ENCODE results near the gene ZNF816.
"Not testable (repeated sequence)": the region's sequence is repeated elsewhere in the genome, so short reads cannot be mapped to it uniquely, and the experiment has no call there.

ZNF816 gene

DNA sequence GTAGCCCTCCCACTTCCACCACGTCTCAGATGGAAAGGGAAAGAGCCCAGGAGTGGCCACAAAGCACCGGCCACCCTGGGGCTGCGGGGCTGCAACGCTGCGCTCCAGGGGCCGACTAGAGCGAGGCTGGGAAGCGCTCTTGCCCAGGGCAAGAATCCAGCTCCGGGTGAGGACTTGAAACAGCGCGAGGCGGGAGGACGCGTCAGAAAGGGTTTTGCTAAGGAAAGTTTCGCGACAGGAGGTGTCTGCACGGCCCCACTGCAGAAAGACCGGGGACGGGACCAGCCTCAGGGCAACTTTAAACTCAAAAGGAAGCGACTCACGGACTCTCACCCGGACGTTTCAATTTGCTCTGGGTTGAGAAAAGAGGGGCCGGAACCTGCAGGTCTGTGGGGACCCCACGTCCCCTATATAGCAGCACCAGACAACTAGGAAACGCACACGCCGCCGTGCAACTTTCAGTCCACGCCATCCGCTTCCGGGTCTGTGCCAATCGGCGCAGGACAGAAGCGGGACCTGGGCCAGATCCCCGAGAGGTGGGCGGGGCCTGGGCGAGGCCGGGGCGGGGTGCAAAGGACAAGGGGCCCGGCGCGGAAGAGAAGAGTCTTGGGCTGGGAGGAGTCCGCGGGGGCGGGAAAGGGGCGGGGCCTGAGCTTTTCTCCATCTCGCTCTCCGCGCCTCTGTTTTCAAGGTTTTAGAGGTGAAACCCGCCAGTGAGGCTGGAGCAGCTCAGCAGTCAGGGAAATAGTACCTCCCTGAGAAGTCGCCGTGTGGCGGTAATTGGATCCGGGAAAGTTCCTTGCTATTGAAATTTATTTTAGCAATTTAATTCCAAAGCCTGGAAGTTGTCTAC is at the start of gene ZNF816:
TSS of gene ZNF816 (minus strand) at position 488 of the 853 bp plus-strand sequence. CDS start 6,792 bp downstream, outside the sequence.
- peak; percentile 85 for DNase-seq

DNA sequence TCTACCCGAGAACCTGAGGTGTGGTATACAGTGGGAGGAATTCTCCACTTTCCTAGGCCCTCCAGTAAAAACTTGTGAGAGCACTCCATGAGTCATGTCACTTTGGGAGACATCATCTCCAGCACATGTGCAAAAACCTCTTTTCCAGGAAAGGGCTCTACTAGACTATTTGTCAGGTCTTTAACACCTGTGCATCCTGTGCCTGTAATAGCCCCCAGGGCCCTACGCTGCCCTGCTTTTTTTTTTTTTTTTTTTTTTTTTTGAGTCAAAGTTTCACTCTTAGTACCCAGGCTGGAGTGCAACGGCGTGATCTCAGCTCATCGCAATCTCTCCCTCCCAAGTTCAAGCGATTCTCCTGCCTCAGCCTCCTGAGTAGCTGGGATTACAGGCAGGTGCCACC is 49.3 kb upstream of the ZNF816 start:
- no peak for DNase-seq

DNA sequence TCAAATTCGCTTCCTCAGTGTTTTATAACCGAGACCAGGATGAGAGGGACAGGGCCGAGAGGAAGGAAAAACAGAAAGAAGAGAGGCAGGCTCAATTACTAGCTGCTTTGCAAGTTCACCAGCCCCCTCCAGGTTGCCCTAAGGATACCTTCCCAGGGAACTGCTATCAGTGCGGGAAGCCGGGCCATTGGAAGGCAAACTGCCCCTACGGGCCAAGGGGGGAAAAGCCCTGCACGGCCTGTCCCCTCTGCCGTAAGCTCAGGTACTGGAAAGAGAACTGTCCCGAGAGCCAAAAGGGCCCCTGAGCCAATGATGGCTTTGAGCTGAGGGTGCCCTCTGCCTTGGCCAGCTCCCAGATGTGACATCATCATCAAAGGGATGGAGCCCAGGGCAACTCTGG is 47.8 kb upstream of the ZNF816 start:
- DNase-seq, result no peak

DNA sequence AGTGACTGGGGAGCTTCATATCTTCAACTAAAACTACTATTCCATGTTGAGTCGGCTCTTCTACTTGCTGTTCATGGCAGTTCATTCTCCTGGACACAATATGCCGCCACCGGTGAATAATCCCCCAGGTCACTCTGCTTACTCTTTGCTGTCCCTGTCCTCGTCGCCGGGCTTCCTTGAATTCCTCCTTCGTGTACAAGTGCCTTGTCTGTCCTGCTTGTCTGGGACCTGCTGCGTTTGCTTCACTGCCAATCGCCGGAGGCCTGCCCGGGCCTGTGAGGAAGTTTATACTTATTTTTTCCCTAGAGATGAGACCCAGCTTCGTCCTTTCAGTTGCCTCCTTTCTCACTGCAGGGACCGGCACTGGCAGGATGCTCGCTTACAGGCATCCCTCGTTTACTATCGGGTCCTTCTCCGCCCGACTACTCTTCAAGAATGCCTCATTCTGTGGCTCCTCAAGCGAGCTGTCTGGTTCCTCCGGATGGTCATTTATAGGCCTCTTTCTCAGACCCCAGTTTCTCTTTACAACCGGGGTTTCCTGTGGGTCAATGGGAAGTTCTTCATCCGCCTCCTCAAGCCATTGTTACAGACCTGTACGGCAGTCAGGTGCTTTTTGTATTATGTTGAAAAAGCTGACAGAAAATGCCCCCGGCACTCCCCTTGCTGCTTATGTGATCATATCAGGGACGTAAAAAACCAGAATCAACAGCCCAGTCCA is 45.5 kb upstream of the ZNF816 start:
- no peak for DNase-seq

DNA sequence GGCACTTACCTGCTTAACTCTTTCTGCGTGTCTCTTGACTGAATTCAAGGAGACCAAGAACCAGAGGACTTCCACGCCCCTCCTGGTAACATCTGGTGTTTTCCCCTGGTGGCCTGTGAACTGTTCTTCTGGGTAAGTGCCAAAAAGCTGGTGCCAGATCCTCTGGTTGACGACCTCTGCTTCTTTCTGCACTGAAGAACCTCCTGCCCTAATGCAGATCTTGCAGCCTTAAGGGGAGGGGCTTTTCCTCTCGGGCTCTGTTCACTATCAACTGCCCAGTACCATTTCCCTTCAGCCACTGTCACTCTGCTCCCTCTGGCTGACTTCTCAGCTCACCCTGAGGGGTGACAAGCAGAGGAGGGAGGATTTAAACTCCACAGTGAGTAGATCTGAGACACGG is 44.9 kb upstream of the ZNF816 start:
- DNase-seq, result no peak

DNA sequence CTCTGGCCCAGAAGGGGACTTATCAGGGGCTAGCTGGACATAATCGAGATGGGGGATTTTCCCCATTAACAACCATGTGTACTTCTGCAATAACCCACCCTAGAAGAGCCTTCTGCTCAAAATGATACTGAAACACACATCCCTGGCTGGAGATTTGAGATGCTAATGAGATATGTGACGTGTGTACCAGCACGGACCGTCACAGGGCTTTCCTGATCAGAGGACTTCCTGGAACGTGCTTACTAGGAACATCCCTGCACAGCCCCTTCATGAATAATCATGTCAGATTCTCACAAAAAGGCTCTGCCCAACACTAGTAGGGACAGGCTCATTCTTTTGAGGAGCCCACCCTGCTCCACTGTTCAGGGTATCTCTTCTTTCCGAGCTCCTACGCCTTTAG is 44.5 kb upstream of the ZNF816 start:
- no peak for DNase-seq

DNA sequence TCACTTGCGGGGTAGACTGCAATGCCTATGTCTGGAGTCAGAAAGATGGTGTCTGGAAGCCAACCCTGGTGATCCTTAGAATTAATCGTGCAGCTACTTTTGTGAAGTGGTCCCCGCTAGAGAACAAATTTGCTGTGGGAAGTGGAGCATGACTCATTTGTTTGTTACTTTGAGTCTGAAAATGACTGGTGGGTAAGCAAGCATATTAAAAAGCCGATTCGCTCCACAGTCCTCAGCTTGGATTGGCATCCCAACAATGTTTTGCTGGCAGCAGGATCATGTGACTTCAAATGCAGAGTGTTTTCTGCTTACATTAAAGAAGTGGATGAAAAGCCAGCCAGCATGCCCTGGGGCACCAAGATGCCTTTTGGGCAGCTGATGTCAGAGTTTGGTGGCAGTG is 41.6 kb upstream of the ZNF816 start:
- no peak for DNase-seq

DNA sequence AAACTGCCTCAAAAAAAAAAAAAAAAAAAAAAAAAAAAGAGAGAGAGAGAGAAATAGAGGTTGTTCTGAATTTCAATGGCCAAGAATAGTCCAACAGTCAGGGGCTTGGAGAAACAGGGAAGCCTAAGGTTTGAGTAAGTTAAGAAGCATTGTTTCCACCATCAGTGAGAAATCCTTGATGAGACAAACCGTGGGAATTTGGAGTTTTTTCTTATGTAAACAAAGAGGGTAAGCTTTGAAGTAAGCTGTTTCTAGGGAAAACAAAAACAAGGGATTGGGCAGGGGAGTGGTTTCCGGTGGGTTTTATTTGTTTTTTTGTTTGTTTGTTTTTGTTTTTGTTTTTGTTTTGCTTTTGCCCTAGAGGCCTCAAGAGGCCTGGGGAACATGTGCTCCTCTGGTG is 39.8 kb upstream of the ZNF816 start:
- no peak for DNase-seq

DNA sequence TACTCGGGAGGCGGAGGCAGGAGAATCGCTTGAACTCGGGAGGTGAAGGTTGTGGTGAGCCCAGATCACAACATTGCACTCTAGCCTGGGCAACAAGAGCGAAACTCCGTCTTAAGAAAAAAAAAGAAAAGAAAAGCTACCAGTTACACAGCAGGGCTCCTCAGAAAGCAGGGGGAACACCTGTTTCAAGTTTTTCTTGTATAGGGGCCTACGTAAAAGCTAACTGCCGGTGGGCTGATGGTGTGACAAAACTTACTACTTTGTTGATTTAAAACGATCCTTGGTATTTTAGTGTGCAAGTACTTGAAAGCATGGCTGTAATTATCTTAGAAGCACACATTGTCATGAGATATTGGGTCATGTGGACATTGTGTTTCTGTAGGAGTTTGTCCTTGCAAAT is 35.3 kb upstream of the ZNF816 start:
- DNase-seq, result no peak

DNA sequence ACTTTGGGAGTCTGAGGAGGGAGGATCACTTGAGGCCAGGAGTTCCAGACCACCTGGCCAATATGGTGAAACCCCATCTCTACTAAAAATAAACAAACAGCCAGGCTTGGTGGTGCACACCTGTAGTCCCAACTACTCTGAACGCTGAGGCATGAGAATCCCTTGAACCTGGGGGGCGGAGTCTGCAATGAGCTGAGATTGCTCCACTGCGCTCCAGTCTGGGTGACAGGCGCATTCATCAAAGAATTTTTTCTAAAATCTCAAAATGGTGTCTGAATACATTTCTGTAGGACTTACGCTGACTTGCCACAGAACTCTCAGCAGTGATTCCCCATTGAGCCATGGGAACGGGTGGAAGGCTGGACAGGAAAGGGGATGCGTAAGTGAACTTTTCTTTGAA is 33.0 kb upstream of the ZNF816 start:
- no peak for DNase-seq

DNA sequence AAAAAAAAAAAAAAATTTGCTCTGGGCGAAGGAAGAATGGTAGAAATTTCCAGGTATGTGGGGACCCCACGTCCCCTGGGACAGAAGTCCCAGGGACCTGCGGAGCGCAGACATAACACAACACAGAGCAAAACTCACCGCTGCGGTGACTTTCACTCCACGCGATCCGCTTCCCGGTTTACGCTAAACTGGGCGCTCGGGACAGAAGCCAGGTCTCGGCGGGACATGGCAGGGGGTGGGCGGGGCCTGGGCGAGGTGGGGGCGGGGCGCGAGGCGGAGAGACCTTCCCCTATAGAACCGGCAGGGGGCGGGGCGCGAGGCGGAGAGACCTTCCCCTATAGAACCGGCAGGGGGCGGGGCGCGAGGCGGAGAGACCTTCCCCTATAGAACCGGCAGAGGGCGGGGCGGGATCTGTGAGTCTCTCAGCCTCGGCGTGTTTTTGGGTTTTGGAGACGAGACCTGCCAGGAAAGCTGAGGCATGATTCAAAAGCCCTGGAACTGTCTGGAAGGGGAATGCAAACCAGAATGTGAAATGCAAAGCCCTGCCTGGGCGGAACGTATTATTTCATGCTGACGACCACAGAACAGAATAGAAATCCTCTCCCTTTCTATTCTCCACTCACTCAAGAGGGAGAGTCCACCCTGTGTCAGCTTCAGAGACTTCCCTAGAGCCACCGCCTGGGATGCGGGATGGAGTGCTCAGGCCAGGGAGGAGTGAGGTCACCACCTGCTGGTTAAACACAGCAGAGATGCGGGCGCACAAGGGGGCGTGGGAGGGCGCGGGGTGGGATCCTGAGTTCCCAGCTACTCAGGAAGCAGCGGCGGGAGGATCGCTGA is 30.9 kb upstream of the ZNF816 start:
- no peak for DNase-seq

DNA sequence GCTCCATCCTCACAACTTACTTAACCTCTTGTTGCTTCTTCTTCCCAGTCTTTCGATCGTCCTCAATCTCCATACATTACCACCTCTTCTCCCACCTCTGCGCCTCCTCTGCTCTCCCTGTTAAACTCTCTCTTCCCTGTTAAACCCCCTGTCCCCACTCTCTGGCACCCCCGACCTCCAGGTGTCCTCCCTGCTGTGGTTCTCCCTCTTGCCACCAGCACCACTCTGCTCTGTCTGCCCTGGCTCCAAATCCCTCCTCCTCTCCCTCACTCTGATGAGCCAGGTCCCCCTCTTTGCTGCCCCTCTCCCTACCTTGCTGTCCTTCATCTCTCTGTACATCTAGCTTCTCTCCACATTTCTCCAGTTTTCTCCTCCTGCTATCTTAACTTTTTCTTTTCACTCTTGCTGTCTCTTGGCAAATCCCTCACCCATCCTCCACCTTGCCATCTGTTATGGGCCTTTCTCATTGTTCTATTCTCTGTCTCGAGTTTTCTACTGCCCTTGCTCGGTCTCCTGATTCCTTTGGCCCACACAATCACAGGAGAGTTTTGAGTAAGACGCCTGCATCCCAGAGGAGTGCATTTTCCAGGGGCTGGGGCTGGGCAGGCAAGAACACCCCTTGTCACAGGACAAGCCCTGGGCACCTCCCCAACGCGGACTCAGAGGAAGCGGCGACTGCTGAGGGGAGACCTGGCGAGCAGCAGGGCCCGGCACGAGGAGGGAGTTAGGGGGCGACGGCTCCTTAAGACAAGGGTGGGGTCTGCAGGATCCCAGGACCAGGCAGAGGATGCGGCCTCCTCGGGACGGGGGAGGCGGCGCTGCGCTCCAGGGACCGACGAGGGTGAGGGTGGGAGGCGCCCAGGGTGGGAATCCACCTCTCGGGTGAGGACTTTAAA is 29.7 kb upstream of the ZNF816 start:
- DNase-seq, result no peak

DNA sequence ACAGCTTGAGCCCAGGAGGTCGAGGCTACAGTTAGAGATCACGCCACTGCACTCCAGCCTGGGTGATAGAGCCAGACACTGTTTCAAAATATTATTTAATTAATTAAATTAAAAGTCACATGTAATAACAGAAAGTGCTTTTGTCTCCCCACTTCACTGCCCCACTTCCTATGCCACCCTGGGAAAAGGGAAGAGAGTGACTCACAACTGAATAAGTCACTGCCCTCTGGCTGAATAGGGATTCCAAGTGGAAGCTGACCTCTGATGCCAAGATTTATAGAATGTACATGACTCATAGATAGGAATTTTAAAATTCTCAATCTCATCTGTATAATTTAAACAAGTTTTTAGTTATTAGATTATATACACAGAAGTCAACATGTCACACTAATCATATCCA is 28.8 kb upstream of the ZNF816 start:
- DNase-seq, result no peak

DNA sequence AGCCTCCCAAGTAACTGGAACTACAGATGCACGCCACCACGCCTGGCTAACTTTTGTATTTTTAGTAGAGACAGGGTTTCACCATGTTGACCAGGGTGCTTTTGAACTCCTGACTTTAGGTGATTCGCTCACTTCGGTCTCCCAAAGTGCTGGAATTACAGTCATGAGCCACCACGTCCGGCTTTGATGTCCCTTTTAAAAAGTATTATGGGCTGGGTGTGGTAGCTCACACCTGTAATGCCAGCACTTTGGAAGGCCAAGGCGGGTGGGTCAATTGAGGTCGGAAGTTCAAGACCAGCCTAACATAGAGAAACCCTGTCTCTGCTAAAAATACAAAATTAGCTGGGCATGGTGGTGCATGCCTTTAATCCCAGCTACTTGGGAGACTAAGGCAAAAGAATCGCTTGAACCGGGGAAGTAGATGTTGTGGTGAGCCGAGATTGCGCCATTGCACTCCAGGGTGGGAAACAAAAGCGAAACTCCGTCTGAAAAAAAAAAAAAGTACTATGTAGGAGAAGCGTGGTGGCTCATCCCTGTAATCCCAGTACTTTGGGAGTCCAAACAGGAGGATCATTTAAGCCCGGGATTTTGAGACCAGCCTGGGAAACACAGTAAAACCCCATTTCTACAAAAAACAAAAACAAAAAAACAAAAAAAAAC is 28.2 kb upstream of the ZNF816 start:
- no peak for DNase-seq

DNA sequence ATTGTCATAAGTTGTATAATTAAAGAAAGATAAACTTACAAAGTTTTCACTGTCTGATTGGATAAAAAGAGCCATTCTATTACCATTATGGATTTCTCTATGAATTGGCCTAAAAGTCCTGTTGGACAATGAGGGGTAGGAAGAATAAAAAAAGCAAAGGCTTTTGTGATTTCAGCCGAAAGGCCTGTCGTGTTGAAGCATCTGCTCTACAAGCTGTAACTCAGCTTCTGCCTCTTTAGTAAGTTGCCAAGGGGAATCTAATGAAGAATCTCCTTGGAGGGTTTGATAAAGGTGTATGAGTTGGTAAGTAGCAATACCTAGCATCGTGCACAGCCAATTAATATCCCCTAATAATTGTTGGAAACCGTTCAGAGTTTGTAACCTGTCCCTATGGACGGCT is 25.8 kb upstream of the ZNF816 start:
- no peak for DNase-seq

DNA sequence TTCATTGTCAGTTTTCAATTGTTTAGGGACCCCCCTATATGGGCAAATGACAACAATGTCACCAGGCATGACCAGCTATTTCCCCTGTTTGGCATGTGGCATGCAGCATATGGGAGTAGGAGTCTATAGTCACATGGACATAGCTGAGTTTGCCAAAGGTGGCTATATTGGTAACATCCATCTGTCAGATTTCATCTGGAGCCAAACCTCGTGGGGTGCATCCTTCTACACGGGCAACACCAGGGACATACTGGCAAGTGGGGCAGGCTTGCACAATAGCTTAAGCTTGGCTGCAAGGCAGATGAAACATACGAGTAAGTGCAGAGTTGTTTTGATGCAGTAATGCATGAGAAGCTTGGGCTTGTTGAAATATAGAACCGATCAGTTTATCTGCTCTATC is 24.5 kb upstream of the ZNF816 start:
- DNase-seq, result no peak

DNA sequence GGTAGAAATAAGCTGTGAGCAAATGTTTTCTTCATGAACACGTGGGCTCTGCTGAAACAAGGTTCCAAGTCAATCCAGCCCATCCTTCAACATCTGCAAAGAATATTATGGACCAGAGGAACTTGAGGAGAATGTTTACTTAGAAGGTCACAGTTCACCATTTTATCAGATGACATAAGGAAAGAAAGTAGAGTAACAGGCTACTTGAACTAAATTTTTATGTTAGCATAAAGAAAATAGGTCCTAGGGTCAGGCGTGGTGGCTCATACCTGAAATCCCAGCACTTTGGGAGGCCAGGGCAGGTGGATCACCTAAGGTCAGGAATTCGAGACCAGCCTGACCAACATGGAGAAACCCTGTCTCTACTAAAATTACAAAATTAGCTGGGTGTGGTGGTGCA is 20.5 kb upstream of the ZNF816 start:
- DNase-seq, result not testable (repeated sequence)

DNA sequence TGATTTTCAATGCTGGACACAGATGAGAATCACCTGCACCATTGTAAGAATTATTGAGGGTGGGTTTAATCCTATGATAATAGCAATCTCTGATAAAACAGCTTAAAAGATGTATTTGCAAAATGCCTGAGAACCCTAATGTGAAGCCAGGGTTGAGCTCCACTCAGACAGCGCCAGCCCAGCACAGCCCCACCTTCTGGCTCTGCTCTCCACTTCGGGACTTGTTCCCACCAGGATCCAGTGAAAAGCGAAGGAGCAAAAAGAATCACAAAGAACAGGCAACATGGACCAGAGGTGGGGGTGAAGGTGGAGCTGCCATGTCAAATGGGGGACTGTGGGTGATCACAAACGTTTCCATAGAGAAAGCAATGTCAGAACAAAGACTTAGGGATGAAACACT is 18.6 kb upstream of the ZNF816 start:
- DNase-seq, result no peak

DNA sequence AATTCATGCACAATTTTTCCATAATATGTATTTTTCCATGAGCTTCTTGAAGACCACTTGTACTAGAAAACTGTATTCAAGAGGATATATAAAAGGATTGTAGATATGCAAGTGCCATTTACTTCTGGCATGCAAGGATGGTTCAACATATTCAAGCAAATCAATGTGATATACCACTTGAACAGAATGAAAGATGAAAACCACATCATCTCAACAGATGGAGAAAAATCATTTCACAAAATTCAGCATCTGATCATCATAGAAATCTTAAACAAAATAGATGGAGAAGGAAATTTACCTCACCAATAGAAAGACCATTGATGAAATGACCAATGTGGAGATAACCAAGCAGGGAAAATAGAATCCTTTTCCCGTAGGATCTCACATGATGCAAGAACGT is 5.1 kb upstream of the ZNF816 start:
- DNase-seq, result no peak

DNA sequence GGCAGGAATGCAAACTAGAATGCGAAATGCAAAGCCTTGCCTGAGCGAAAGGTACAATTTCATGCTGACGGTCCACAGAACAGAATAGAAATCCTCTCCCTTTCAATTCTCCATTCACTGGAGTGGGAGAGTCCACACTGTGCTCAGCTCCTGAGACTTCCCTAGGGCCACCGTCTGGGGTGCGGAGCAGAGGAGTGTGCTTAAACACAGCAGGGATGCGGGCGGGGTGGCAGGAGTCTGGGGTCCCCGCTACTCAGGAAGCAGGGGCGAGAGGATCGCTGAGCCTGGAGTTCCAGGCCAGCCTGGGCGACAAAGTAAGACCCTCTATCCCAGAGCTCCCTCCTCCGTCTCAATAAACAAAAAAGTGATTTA is 552 bp upstream of the ZNF816 start:
- no peak for DNase-seq

DNA sequence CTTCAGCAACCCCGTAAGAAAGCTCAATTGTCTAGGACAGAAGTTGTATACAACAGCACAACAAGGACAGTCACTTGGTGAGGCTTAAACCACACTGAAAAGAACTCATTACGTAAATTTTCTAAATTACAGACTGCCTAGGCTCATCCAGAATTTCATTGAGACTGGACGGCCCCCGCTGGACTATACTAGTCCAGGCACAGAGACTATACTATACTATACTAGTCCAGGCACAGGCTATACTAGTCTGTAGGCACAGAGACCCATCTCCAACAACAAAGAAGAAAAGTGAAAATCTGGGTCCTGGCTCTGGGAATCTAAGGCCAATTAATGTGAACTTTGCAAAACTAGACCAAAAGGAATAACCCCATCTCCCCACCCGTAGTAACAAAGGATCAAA is 700 bp downstream of the ZNF816 start:
- no peak for DNase-seq

All from NCI-H510A treated with DMSO at 0.1 percent for 48 hours (cell line).